Ovary (tissue), 9 donors: ENCODE measurements around the gene LSR. TPM values are rescaled to one million over a fixed set of nuclear protein-coding genes. Genes with fewer than 3 reads are reported as not detected.
A peak's percentile ranks its signal among the peaks of the same experiment; 100 is the strongest.

Source experiments
- DNase-seq, 5 donors: peaks; one replicate each; pipeline ENCODE4 v3.0.0-alpha.2; 2019 to 2020
- H3K27ac ChIP-seq, 2 donors: fragments of 200-600 bp; one replicate each; pipeline versions ENCODE4 v1.5.1 to v1.8.0; 2019 to 2022
- H3K27me3 ChIP-seq: fragments of 200-600 bp; one replicate; pipeline ENCODE4 v1.8.0; 2022
- H3K36me3 ChIP-seq: fragments of 200-600 bp; sonication (generic); one replicate; pipeline ENCODE4 v1.5.1; 2019
- H3K4me1 ChIP-seq: one replicate; pipeline ENCODE4 v1.8.1; 2013; ENCODE audit warnings: mild to moderate bottlenecking, moderate library complexity; ENCODE audit not compliant: insufficient read depth
- H3K4me3 ChIP-seq: fragments of 200-600 bp; sonication (generic); one replicate; pipeline ENCODE4 v1.5.1; 2017
- H3K9me3 ChIP-seq, 2 donors: fragments of 200-600 bp in 1 of 2; sonication (generic) in 1 of 2; one replicate each; pipeline versions ENCODE4 v1.5.1 to v1.8.1; 2013 to 2019; ENCODE audit warnings: mild to moderate bottlenecking in 1 of 2, moderate library complexity in 1 of 2
- CTCF ChIP-seq, 3 donors: fragments of 450-650 bp in 2 of 3; fragments of 200-600 bp in 1 of 3; IDR thresholded peaks; one replicate each; pipeline versions ENCODE4 v1.5.1 to v1.8.0; 2016 to 2022; ENCODE audit warnings: antibody characterized with exemption in 3 of 3, mild to moderate bottlenecking in 1 of 3
- EP300 ChIP-seq: sonication (generic); formaldehyde crosslinking; IDR thresholded peaks from one replicate; pipeline ENCODE4 v1.6.1; 2017; ENCODE audit warnings: antibody characterized with exemption
- POLR2A ChIP-seq: fragments of 450-650 bp; IDR thresholded peaks from one replicate; pipeline ENCODE4 v1.6.1; 2017; ENCODE audit warnings: antibody characterized with exemption, mild to moderate bottlenecking, moderate library complexity
- WGBS, 3 donors: extraction: QIAGEN DNeasy Blood & Tissue Kit in 1 of 3; methylation state at CpG; one replicate each; pipeline versions ENCODE4 v1.1.5 to v1.1.7; 2013 to 2017; 5-methylcytosine and 5-hydroxymethylcytosine counted together
- intact Hi-C, 4 donors: fragments of 100-400 bp; cut with DNase I; formaldehyde crosslinking; loops; one replicate each; pipeline versions ENCODE4 v1.11.0 to v1.15.1; 2022 to 2023
- polyA plus RNA-seq, 2 donors: library from polyadenylated mRNA; stranded (reverse); fragments of 200-250 nt in 1 of 2; fragments of 350-450 nt in 1 of 2; fragmentation: Illumina TruSeq in 1 of 2; extraction: RNeasy Lipid Tissue Mini Kit (QIAGEN cat#74804) in 1 of 2; gene quantifications; one replicate each; pipeline ENCODE4 v1.2.3, GENCODE V29; 2013 to 2014
- total RNA-seq, 7 donors: library from RNA; depleted of rRNA in 2 of 7; stranded (reverse); fragments of >200 nt in 2 of 7; fragmentation: NEBNext Ultra II Directional in 3 of 7; extraction: Animal tissue kit (Norgen Biotek cat#: 25700) in 3 of 7; gene quantifications; one replicate each; pipeline versions ENCODE4 v1.1.0 to v1.2.4, GENCODE V29; 2016 to 2023
- donor health status: DM: no; HTN: no; CAD: no; lungs with moderate emphysema.
- donor health status: DM: no; HTN: no; CAD: no.
- donor health status: Bipolar disorder and iron deficiency.
- donor health status: DM: yes; HTN: yes; CAD: no.
- donor health status: DM: no; HTN: no; CAD: no.
- donor health status: DM: yes; HTN: yes; CAD: no.

The LSR gene
- total and polyA plus RNA-seq, 9 donors, result 3.3 to 69.8 (median 12.9) TPM

GRCh38 chr19:35269438-35270117 is 20.8 kb downstream of the LSR start:
- H3K4me3 ChIP-seq, result peak overlapping the region; percentile 73
- no peaks in the 10 kb centered on the region for H3K36me3 ChIP-seq
- intact Hi-C loops, result loop anchor here (2.0 to 10.0 kb wide), 10 partner anchors 38 to 345 kb away; partner anchors contain the start of genes FFAR1 (in 2 of the 4), FXYD7 (in 2 of the 4), HAUS5 (in 1 of the 4) and KRTDAP (in 1 of the 4)
- H3K27me3 ChIP-seq, result no peaks in the 10 kb centered on the region
- peak; percentile 90 to 95 (median 92) for DNase-seq
- H3K9me3 ChIP-seq, result no peaks in the 10 kb centered on the region
- TF ChIP-seq CTCF (IDR thresholded peaks at IDR 0.05) (peak; percentile 44 to 83 (median 79)), POLR2A (no peak), EP300 (no peak)
- WGBS, 3 donors, result 3 to 6% (median 4%) methylated on average over 24 to 66 of the region's 66 CpGs
- H3K4me1 ChIP-seq, result peaks cover 11% of the 10 kb centered on the region
- peak overlapping the region; percentile 42 to 84 for H3K27ac ChIP-seq

GRCh38 chr19:35270381-35270811 is 21.6 kb downstream of the LSR start:
- no peaks in the 10 kb centered on the region for H3K27me3 ChIP-seq
- H3K4me1 ChIP-seq, result peaks cover 11% of the 10 kb centered on the region
- 75 to 86% (median 77%) methylated on average over 16 of the region's 16 CpGs for WGBS, 3 donors
- no peaks in the 10 kb centered on the region for H3K36me3 ChIP-seq
- H3K27ac ChIP-seq, result no peak overlapping the region
- no peaks in the 10 kb centered on the region for H3K9me3 ChIP-seq
- H3K4me3 ChIP-seq, result no peak overlapping the region
- no peak for DNase-seq
- intact Hi-C loops, result loop anchor here in 3 of 4 donors (2.0 to 10.0 kb wide), 7 partner anchors 37 to 222 kb away; partner anchors contain the start of genes FFAR1 (in 2 of the 3) and KRTDAP (in 1 of the 3)
- no peak for TF ChIP-seq EP300
- no peak for TF ChIP-seq POLR2A
- TF ChIP-seq CTCF (IDR thresholded peaks at IDR 0.05), result no peak

GRCh38 chr19:35271546-35271945 is 22.7 kb downstream of the LSR start:
- Histone ChIP-seq H3K27me3 (no peaks in the 10 kb centered on the region), H3K4me3 (no peak overlapping the region), H3K27ac (no peak overlapping the region), H3K36me3 (no peaks in the 10 kb centered on the region), H3K9me3 (no peaks in the 10 kb centered on the region), H3K4me1 (peaks cover 5% of the 10 kb centered on the region)
- DNase-seq, result no peak
- 79 to 80% (median 80%) methylated on average over 7 of the region's 7 CpGs for WGBS, 3 donors
- TF ChIP-seq CTCF (IDR thresholded peaks at IDR 0.05) (no peak), EP300 (no peak), POLR2A (no peak)
- intact Hi-C loops, result loop anchor here in 3 of 4 donors (2.0 to 10.0 kb wide), 7 partner anchors 36 to 221 kb away; partner anchors contain the start of genes FFAR1 (in 2 of the 3) and KRTDAP (in 1 of the 3)

GRCh38 chr19:35272122-35272719 is 23.4 kb downstream of the LSR start:
- Histone ChIP-seq H3K27ac (no peak overlapping the region), H3K36me3 (no peaks in the 10 kb centered on the region), H3K4me1 (peaks cover 1% of the 10 kb centered on the region), H3K4me3 (no peak overlapping the region), H3K27me3 (no peaks in the 10 kb centered on the region), H3K9me3 (no peaks in the 10 kb centered on the region)
- 83 to 88% (median 84%) methylated on average over 16 of the region's 16 CpGs for WGBS, 3 donors
- TF ChIP-seq POLR2A (no peak), EP300 (no peak), CTCF (IDR thresholded peaks at IDR 0.05) (no peak)
- intact Hi-C loops, result loop anchor here in 3 of 4 donors (5.0 to 10.0 kb wide), 6 partner anchors 35 to 220 kb away; partner anchors contain the start of genes FFAR1 (in 2 of the 3) and KRTDAP (in 1 of the 3)
- no peak for DNase-seq
